NB4 (cell line): ENCODE measurements around the gene ANKRD18A.
A peak's percentile ranks its signal among the peaks of the same experiment; 100 is the strongest.

Experiments used
- DNase-seq: peaks from one replicate; pipeline ENCODE4 v3.0.0; 2010; ENCODE audit warnings: low read depth
- H3K4me3 ChIP-seq: one replicate; pipeline ENCODE4 v1.5.1; 2011; ENCODE audit warnings: mild to moderate bottlenecking, low read depth, low read length, moderate library complexity
- MAX ChIP-seq: IDR thresholded peaks from 2 replicates; pipeline ENCODE4 v1.6.1; 2011; ENCODE audit warnings: low read depth, low read length
- MYC ChIP-seq: IDR thresholded peaks from 2 replicates; pipeline ENCODE4 v1.6.1; 2011; ENCODE audit warnings: low read depth, low read length
- POLR2A ChIP-seq: IDR thresholded peaks from 2 replicates; pipeline ENCODE4 v1.6.1; 2011; ENCODE audit warnings: mild to moderate bottlenecking; ENCODE audit not compliant: insufficient read length; ENCODE audit errors: extremely low read depth
- TF ChIP-seq, protein P1 (sequence below): IDR thresholded peaks from one replicate; pipeline ENCODE4 v1.5.1; 2012; ENCODE audit warnings: low read depth, low read length

Gene ANKRD18A

GRCh38 chr9:38634315-38634714 lies 13.9 kb upstream of the ANKRD18A start:
- DNase-seq, result no peak
- TF ChIP-seq POLR2A (no peak), MAX (no peak), MYC (no peak)
- TF ChIP-seq, protein P1, sequence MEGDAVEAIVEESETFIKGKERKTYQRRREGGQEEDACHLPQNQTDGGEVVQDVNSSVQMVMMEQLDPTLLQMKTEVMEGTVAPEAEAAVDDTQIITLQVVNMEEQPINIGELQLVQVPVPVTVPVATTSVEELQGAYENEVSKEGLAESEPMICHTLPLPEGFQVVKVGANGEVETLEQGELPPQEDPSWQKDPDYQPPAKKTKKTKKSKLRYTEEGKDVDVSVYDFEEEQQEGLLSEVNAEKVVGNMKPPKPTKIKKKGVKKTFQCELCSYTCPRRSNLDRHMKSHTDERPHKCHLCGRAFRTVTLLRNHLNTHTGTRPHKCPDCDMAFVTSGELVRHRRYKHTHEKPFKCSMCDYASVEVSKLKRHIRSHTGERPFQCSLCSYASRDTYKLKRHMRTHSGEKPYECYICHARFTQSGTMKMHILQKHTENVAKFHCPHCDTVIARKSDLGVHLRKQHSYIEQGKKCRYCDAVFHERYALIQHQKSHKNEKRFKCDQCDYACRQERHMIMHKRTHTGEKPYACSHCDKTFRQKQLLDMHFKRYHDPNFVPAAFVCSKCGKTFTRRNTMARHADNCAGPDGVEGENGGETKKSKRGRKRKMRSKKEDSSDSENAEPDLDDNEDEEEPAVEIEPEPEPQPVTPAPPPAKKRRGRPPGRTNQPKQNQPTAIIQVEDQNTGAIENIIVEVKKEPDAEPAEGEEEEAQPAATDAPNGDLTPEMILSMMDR, result no peak
- no peak overlapping the region for H3K4me3 ChIP-seq

- DNase-seq, result no peak
- H3K4me3 ChIP-seq, result no peak overlapping the region
- no peak for TF ChIP-seq MYC
- TF ChIP-seq MAX, result no peak
- TF ChIP-seq, protein P1, result no peak
- TF ChIP-seq POLR2A, result no peak
These were observed 9.1 kb upstream of the ANKRD18A start for GRCh38 chr9:38629511-38629910.

DNA sequence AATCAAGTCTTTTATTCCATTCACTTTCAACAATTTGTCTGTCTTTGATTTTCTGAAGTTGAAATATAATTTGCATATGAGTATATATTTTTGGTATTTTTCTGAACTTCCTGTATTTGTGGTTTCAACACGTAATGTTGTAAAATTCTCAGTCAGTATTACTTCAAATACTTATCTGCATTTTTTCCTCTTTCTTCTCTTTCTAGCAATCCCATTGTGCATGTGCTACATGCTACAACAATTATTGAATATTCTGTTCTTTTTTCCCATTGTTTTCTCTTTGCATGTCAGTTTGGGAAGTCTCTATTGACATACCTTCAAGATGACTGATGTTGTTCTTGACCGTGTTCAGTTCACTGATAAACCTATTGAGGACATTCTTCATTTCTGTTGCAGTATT lies 5.6 kb upstream of the ANKRD18A start:
- TF ChIP-seq POLR2A (no peak), MYC (no peak), MAX (no peak)
- TF ChIP-seq, protein P1, result no peak
- no peak overlapping the region for H3K4me3 ChIP-seq
- DNase-seq, result no peak

GRCh38 chr9:38622951-38623350 lies 2.6 kb upstream of the ANKRD18A start:
- DNase-seq, result peak; percentile 64
- H3K4me3 ChIP-seq, result peak overlapping the region; percentile 56
- TF ChIP-seq MYC (no peak), MAX (no peak), POLR2A (no peak)
- TF ChIP-seq, protein P1, result no peak

DNA sequence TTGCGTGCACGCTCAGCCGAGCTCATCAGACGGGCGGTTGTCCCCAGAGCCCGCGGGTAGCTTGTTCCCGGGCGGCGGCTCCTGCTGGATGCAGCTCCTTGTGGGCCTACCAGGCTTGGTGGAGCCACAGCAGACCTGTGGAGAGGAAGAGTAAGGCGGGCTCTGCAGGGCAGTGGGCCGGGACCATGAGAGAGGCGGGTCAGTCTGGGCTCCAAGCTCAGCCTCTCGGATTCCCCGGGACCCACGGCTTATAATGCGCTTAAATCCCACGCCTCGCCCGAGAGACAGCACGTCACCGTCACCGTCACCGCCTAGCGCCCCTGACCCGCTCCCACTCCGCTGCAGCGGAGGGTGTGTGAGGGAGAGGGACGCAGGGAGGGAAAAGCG lies 1.9 kb upstream of the ANKRD18A start:
- TF ChIP-seq MAX, result no peak
- peak; percentile 14 for TF ChIP-seq POLR2A
- H3K4me3 ChIP-seq, result peak overlapping the region; percentile 56
- DNase-seq, result peak; percentile 66

DNA sequence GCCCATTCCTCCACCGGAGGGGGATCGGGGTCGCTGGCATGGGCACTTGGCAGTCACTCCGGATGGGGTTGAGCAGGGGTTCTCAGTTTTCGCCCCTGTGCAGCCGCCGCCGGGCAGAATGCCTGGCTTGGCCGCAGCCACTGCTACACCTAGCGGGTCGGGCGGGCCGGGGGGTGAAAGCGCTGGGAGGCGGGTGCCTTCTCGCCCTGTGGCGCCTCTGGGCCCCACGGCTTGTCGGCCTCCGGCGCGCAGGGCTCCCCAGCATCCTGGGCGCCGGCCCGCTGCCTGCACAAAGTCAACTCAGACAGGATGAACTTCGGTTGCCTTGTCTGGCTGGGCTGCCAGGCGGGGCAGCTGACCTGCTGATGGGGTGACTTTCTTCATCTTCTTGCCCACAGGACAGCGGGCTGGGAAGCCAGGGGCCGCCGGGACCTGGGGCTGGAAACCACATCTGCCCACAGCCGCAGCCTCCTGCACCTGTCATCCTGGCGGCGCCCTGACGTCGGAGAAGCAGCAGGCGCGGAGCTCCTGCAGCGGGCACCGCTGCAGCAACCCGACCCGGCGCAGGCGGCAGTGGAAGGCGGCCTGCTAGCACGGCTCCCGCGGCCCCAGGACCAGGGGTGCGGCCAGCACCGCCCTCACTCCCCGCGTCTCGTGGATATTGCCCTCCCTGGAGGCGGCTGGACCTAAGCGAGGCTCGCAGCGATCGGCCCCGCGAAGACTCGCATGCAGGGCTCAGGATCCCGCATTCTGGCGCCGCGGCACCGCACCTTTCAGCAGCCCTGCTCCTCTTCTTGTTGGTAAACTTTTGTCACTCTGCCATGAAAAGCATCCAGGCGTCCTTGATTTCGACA lies 1.3 kb upstream of the ANKRD18A start:
- TF ChIP-seq MAX (no peak), POLR2A (no peak), MYC (no peak)
- TF ChIP-seq, protein P1, result no peak
- peak overlapping the region; percentile 56 for H3K4me3 ChIP-seq
- DNase-seq, result peak; percentile 65
